H1 (cell line): ENCODE measurements around the gene RAD51B. TPM values are rescaled to one million over a fixed set of nuclear protein-coding genes. Genes with fewer than 3 reads are reported as not detected.

Source experiments
- CTCF ChIA-PET: fragments of 300-600 bp; sonication (Branson Sonifier 250); formaldehyde crosslinking; loops from one replicate; lab custom pipeline; 2021; ENCODE audit not compliant: partially characterized antibody; lab: Charles Lee
- POLR2A ChIA-PET: fragments of 300-600 bp; sonication (Branson Sonifier 250); formaldehyde crosslinking; loops from one replicate; lab custom pipeline; 2021; ENCODE audit warnings: inconsistent platforms; ENCODE audit not compliant: partially characterized antibody; lab: Charles Lee
- DNase-seq, 2 experiments: peaks; one replicate each; pipeline versions ENCODE4 v3.0.0 to v3.0.0-alpha.2; 2010 to 2022; ENCODE audit warnings: low spot score in 2 of 2, low read depth in 1 of 2, mixed read lengths in 1 of 2
- FAIRE-seq: peaks from 2 replicates; lab custom pipeline; 2011; peaks lifted over from hg19 to GRCh38; lab: Jason Lieb, UNC
- H2AFZ ChIP-seq: 2 replicates; pipeline ENCODE4 v1.8.1; 2012; ENCODE audit warnings: low read length, inconsistent platforms
- H2AK5ac ChIP-seq: 2 replicates; pipeline ENCODE4 v1.6.1; 2013; ENCODE audit warnings: low read depth, low read length
- H2BK120ac ChIP-seq: replicated peaks from 2 replicates; pipeline ENCODE3; 2013; ENCODE audit warnings: low read depth, low read length, inconsistent platforms
- H2BK12ac ChIP-seq: 2 replicates; pipeline ENCODE4 v1.6.1; 2013; ENCODE audit warnings: low read depth, low read length
- H2BK15ac ChIP-seq: 2 replicates; pipeline ENCODE4 v1.6.1; 2013; ENCODE audit warnings: low read length
- H2BK20ac ChIP-seq: 2 replicates; pipeline ENCODE4 v1.6.1; 2013; ENCODE audit warnings: low read length
- H2BK5ac ChIP-seq: 2 replicates; pipeline ENCODE4 v1.6.1; 2013; ENCODE audit warnings: low read depth, low read length
- H3K14ac ChIP-seq: 2 replicates; pipeline ENCODE4 v1.6.1; 2013; ENCODE audit warnings: inconsistent platforms; ENCODE audit not compliant: insufficient read length
- H3K18ac ChIP-seq: 2 replicates; pipeline ENCODE4 v1.6.1; 2013; ENCODE audit warnings: low read length; ENCODE audit errors: extremely low read depth
- H3K23ac ChIP-seq: 2 replicates; pipeline ENCODE4 v1.6.1; 2013; ENCODE audit warnings: inconsistent platforms; ENCODE audit not compliant: insufficient read length
- H3K23me2 ChIP-seq: 2 replicates; pipeline ENCODE4 v1.6.1; 2013; ENCODE audit warnings: low read depth, low read length
- H3K27ac ChIP-seq: 2 replicates; pipeline ENCODE4 v1.6.1; 2011; ENCODE audit warnings: low read depth, low read length, inconsistent platforms
- H3K27me3 ChIP-seq, 4 experiments: replicated peaks in 1 of 4; 1 replicate in 1 of 4; 2 replicates in 3 of 4; pipeline versions ENCODE4 v1.6.1 to v1.8.1; 2011 to 2013; ENCODE audit warnings: low read length in 3 of 4, mild to moderate bottlenecking in 3 of 4, inconsistent platforms in 2 of 4, mixed read lengths in 2 of 4, moderate library complexity in 1 of 4; ENCODE audit not compliant: control insufficient read depth in 3 of 4, insufficient read depth in 3 of 4; ENCODE audit errors: extremely low read depth in 1 of 4
- H3K36me3 ChIP-seq, 4 experiments: 2 replicates each; pipeline versions ENCODE4 v1.6.1 to v1.8.1; 2011 to 2013; ENCODE audit warnings: mild to moderate bottlenecking in 4 of 4, low read length in 3 of 4, moderate library complexity in 2 of 4, control low read depth in 1 of 4, inconsistent platforms in 1 of 4; ENCODE audit not compliant: insufficient read depth in 4 of 4, control insufficient read depth in 2 of 4
- H3K4ac ChIP-seq: replicated peaks from 2 replicates; pipeline ENCODE3; 2013; ENCODE audit warnings: low read length, low read depth, mixed read lengths, inconsistent platforms; ENCODE audit not compliant: insufficient read length
- H3K4me1 ChIP-seq, 4 experiments: replicated peaks in 1 of 4; 1 replicate in 1 of 4; 2 replicates in 3 of 4; pipeline versions ENCODE4 v1.6.1 to v1.8.1; 2011 to 2013; ENCODE audit warnings: low read length in 3 of 4, inconsistent platforms in 2 of 4, mixed read lengths in 1 of 4; ENCODE audit not compliant: insufficient read depth in 4 of 4, control insufficient read depth in 3 of 4
- H3K4me2 ChIP-seq, 2 experiments: 2 replicates each; pipeline versions ENCODE4 v1.6.1 to v1.8.1; 2011 to 2013; ENCODE audit warnings: low read depth in 2 of 2, low read length in 2 of 2, control low read depth in 1 of 2, inconsistent platforms in 1 of 2, mild to moderate bottlenecking in 1 of 2; ENCODE audit not compliant: insufficient read depth in 1 of 2
- H3K4me3 ChIP-seq, 4 experiments: fragments of 200-600, 300-600 bp in 1 of 4; sonication (generic), shearing (Covaris generic), sonication (Bioruptor Twin) in 1 of 4; 2 replicates each; pipeline versions ENCODE4 v1.5.1 to v1.8.1; 2011 to 2016; ENCODE audit warnings: low read length in 4 of 4, low read depth in 3 of 4, control low read depth in 2 of 4, inconsistent platforms in 2 of 4, mild to moderate bottlenecking in 2 of 4, mixed read lengths in 1 of 4, moderate library complexity in 1 of 4; ENCODE audit not compliant: insufficient read depth in 2 of 4; ENCODE audit errors: extremely low read depth in 1 of 4
- H3K56ac ChIP-seq: replicated peaks from 2 replicates; pipeline ENCODE3; 2013; ENCODE audit warnings: low read depth, mild to moderate bottlenecking, mixed read lengths, low read length, inconsistent platforms; ENCODE audit not compliant: insufficient read length
- H3K79me1 ChIP-seq: 2 replicates; pipeline ENCODE4 v1.6.1; 2013; ENCODE audit warnings: low read depth, low read length, control low read depth
- H3K79me2 ChIP-seq, 2 experiments: 2 replicates each; pipeline versions ENCODE4 v1.6.1 to v1.8.1; 2012 to 2013; ENCODE audit warnings: low read length in 2 of 2, mild to moderate bottlenecking in 2 of 2, inconsistent platforms in 1 of 2; ENCODE audit not compliant: insufficient read depth in 2 of 2, control insufficient read depth in 1 of 2
- H3K9ac ChIP-seq, 4 experiments: replicated peaks in 1 of 4; 1 replicate in 1 of 4; 2 replicates in 3 of 4; pipeline versions ENCODE4 v1.6.1 to v1.8.1; 2011 to 2013; ENCODE audit warnings: low read depth in 3 of 4, low read length in 3 of 4, control low read depth in 2 of 4, mild to moderate bottlenecking in 2 of 4, moderate library complexity in 2 of 4, inconsistent platforms in 1 of 4; ENCODE audit errors: extremely low read depth in 1 of 4
- H3K9me3 ChIP-seq, 2 experiments: 2 replicates each; pipeline versions ENCODE4 v1.6.1 to v1.8.1; 2012 to 2013; ENCODE audit warnings: mild to moderate bottlenecking in 2 of 2, moderate library complexity in 2 of 2, control low read depth in 1 of 2, inconsistent platforms in 1 of 2, low read depth in 1 of 2, low read length in 1 of 2, mixed read lengths in 1 of 2; ENCODE audit not compliant: insufficient read depth in 2 of 2
- H4K20me1 ChIP-seq, 2 experiments: replicated peaks in 1 of 2; 2 replicates each; pipeline versions ENCODE3 to v1.8.1; 2011 to 2013; ENCODE audit warnings: inconsistent platforms in 2 of 2, low read length in 2 of 2, mild to moderate bottlenecking in 1 of 2; ENCODE audit not compliant: insufficient read depth in 2 of 2, control insufficient read depth in 1 of 2
- H4K5ac ChIP-seq: 2 replicates; pipeline ENCODE4 v1.6.1; 2013; ENCODE audit warnings: low read length, low read depth, mixed read lengths, inconsistent platforms; ENCODE audit not compliant: insufficient read length
- H4K8ac ChIP-seq: 2 replicates; pipeline ENCODE4 v1.8.0; 2013; ENCODE audit warnings: mild to moderate bottlenecking, moderate library complexity, low read length, inconsistent platforms; ENCODE audit not compliant: insufficient read depth; ENCODE audit errors: extremely low read depth
- H4K91ac ChIP-seq: replicated peaks from 2 replicates; pipeline ENCODE3; 2013; ENCODE audit warnings: low read length, mixed read lengths, inconsistent platforms; ENCODE audit not compliant: insufficient read length
- EZH2 ChIP-seq: fragments of 200-600 bp; sonication (generic); IDR thresholded peaks from 2 replicates; pipeline ENCODE4 v1.7.1; 2012; ENCODE audit warnings: low read depth, mild to moderate bottlenecking, moderate library complexity, low read length, inconsistent platforms; ENCODE audit not compliant: severe bottlenecking
- TEAD4 ChIP-seq: IDR thresholded peaks from 2 replicates; pipeline ENCODE4 v1.6.1; 2012; ENCODE audit warnings: low read depth, low read length, inconsistent platforms, mixed read lengths
- WGBS, 2 experiments: shearing (Covaris generic) in 1 of 2; methylation state at CpG; one replicate each; pipeline versions ENCODE4 v1.1.6 to v1.1.7; 2013 to 2015; ENCODE audit warnings: low lambda C conversion rate in 2 of 2, mixed read lengths in 2 of 2, inconsistent platforms in 1 of 2, low coverage in 1 of 2, missing lambda C conversion rate in 1 of 2; ENCODE audit not compliant: insufficient replicate concordance in 2 of 2, insufficient coverage in 1 of 2, insufficient read length in 1 of 2; ENCODE audit errors: extremely low coverage in 1 of 2, missing lambda C conversion rate in 1 of 2; 5-methylcytosine and 5-hydroxymethylcytosine counted together
- polyA plus RNA-seq, 7 experiments: library from polyadenylated mRNA; depleted of rRNA in 3 of 7; stranded (reverse) in 5 of 7; unstranded in 2 of 7; fragments of >200 nt in 5 of 7; fragments of 200-250 nt in 2 of 7; gene quantifications; 1 replicate in 5 of 7; 2 replicates in 1 of 7; 4 replicates in 1 of 7; pipeline versions ENCODE4 v1.2.1 to v1.2.3, GENCODE V29; 2011 to 2013; ENCODE audit warnings: missing spikeins in 2 of 7, mixed read lengths in 2 of 7
- total RNA-seq: library from RNA; stranded (reverse); fragmentation: NEBNext Ultra II Directional; extraction: Animal tissue kit (Norgen Biotek cat#: 25700); gene quantifications from 2 replicates; pipeline ENCODE4 v1.2.1, GENCODE V29; 2021

Gene RAD51B
- total and polyA plus RNA-seq, 2 of the 8 experiments (the other 6 are each of a cell fraction or from before 2014, with no cell fraction given), result 3.9 to 14.9 TPM

DNA sequence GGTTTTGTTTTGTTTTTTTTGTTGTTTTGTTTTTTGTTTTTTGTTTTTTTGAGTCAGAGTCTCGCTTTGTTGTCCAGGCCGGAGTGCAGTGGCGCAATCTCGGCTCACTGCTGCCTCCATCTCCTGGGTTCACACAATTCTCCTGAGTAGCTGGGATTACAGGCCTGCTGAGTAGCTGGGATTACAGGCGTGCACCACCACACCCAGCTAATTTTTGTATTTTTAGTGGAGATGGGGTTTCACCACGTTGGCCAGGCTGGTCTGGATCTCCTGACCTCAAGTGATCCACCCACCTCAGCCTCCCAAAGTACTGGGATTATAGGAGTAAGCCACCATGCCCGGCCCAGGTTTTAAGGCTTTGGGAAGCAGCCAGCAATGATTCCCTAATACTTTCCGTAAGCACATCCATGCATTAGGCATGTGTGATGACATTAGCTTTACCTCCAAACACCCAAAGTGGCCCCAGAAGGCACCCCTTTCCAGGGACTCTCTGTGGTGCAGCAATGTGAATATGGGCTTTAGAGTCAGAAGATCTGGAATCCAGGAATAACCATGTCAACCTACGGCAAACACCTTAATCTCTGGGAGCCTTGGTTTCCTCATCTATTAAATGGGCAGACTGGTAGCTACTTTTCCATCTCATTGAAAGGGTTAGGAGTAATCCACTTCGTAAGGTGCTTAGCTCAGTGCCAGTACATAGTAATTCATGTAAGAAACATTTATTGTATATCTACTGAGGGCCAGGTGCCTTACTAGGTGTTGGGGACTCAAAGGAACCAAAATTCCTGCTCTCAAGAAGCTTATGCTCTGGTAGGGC lies 820.4 kb downstream of the RAD51B start:
- H3K56ac ChIP-seq, result no peak overlapping the region
- FAIRE-seq (no peak), DNase-seq (peak in 1 of 2 experiments; percentile 16)
- H4K20me1 ChIP-seq, result no peaks in the 10 kb centered on the region
- no peaks in the 10 kb centered on the region for H3K23me2 ChIP-seq
- H3K4me2 ChIP-seq, result no peak overlapping the region
- H3K27ac ChIP-seq, result no peak overlapping the region
- no peak overlapping the region for H2BK15ac ChIP-seq
- H2BK120ac ChIP-seq, result no peak overlapping the region
- no peak overlapping the region for H3K9ac ChIP-seq
- H3K36me3 ChIP-seq, result no peaks in the 10 kb centered on the region
- no peak overlapping the region for H3K4ac ChIP-seq
- no peaks in the 10 kb centered on the region for H3K79me1 ChIP-seq
- H3K4me3 ChIP-seq, result no peak overlapping the region
- no peak overlapping the region for H4K8ac ChIP-seq
- no peak overlapping the region for H3K18ac ChIP-seq
- no peak overlapping the region for H2BK12ac ChIP-seq
- H3K14ac ChIP-seq, result no peak overlapping the region
- no peak for TF ChIP-seq TEAD4
- TF ChIP-seq EZH2, result no peak
- H3K4me1 ChIP-seq, result peaks cover 0 to 8% (median 6%) of the 10 kb centered on the region in 4 experiments; a peak in 4 of 7 replicates
- no peak overlapping the region for H2AK5ac ChIP-seq
- WGBS, 2 experiments, result 85% methylated on average over 10 of the region's 10 CpGs; no CpG with 5 or more reads in 1 of the 2 experiments
- H2BK5ac ChIP-seq, result no peak overlapping the region
- no peak overlapping the region for H4K91ac ChIP-seq
- peaks cover 5 to 7% of the 10 kb centered on the region in 2 experiments; a peak in 2 of 4 replicates for H3K9me3 ChIP-seq
- no peaks in the 10 kb centered on the region; a peak in 1 of 7 replicates for H3K27me3 ChIP-seq
- no peak overlapping the region for H4K5ac ChIP-seq
- H2AFZ ChIP-seq, result no peak overlapping the region
- no peak overlapping the region for H2BK20ac ChIP-seq
- no peak overlapping the region for H3K23ac ChIP-seq
- H3K79me2 ChIP-seq, result no peaks in the 10 kb centered on the region
- POLR2A ChIA-PET, result interaction anchor here (2.3 kb wide), 1 partner anchor 11 kb away, joined by 11 read pairs; no protein-coding TSS in a partner anchor
- CTCF ChIA-PET, result interaction anchor here (0.6 to 1.2 kb wide), 4 partner anchors 30 to 187 kb away, joined by 3 read pairs; no protein-coding TSS in a partner anchor
